K562 (cell line): ENCODE data around the gene PPP1R12C. TPM values are rescaled to one million over a fixed set of nuclear protein-coding genes. Genes with fewer than 3 reads are reported as not detected.

ENCODE experiments used
- BDP1 ChIP-seq: IDR thresholded peaks from 3 replicates; pipeline ENCODE4 v1.6.1; 2011; ENCODE audit not compliant: insufficient read length, insufficient read depth
- CBX3 ChIP-seq, 2 experiments: IDR thresholded peaks; 1 replicate in 1 of 2; 2 replicates in 1 of 2; pipeline ENCODE4 v1.6.1; 2012; ENCODE audit warnings: inconsistent platforms in 2 of 2, low read length in 2 of 2, borderline replicate concordance in 1 of 2, control low read depth in 1 of 2
- FOXO4 ChIP-seq: fragments of 450-650 bp; formaldehyde crosslinking; IDR thresholded peaks from 2 replicates; pipeline ENCODE4 v1.4.0; 2020; ENCODE audit warnings: mild to moderate bottlenecking, moderate library complexity
- GTF2B ChIP-seq: IDR thresholded peaks from 2 replicates; pipeline ENCODE4 v1.6.1; 2011; ENCODE audit not compliant: insufficient read length; ENCODE audit errors: extremely low read depth
- HLTF ChIP-seq: fragments of 450-650 bp; IDR thresholded peaks from 2 replicates; pipeline ENCODE4 v1.6.1; 2016
- KAT2B ChIP-seq: IDR thresholded peaks from one replicate; pipeline ENCODE4 v1.6.1; 2012; ENCODE audit warnings: low read depth, mild to moderate bottlenecking, control low read depth, inconsistent platforms, low read length, moderate library complexity
- KDM2B ChIP-seq: fragments of 250-450 bp; sonication (Bioruptor Pico); IDR thresholded peaks from 2 replicates; pipeline ENCODE4 v1.8.0; 2021; ENCODE audit warnings: mild to moderate bottlenecking, moderate library complexity
- PHF8 ChIP-seq: fragments of 200-600 bp; sonication (generic); IDR thresholded peaks from 2 replicates; pipeline ENCODE4 v1.6.1; 2012; ENCODE audit warnings: mixed run types, mild to moderate bottlenecking, inconsistent platforms, low read length, moderate library complexity, borderline replicate concordance
- PKNOX1 ChIP-seq: fragments of 450-650 bp; IDR thresholded peaks from 2 replicates; pipeline ENCODE4 v1.6.1; 2016
- SMAD4 ChIP-seq: fragments of 250-450 bp; sonication (Bioruptor Pico); conservative IDR thresholded peaks from 2 replicates; pipeline ENCODE4 v1.8.0; 2021; ENCODE audit warnings: inconsistent platforms, mild to moderate bottlenecking, moderate library complexity
- ZBTB11 ChIP-seq, 3 experiments: fragments of 200-800 bp in 1 of 3; fragments of 250-450 bp in 1 of 3; fragments of 450-650 bp in 1 of 3; sonication (Bioruptor Pico) in 1 of 3; sonication (Bioruptor generic) in 1 of 3; formaldehyde crosslinking in 1 of 3; IDR thresholded peaks; 2 replicates each; pipeline versions ENCODE4 v1.6.1 to v1.8.0; 2016 to 2022; ENCODE audit warnings: mild to moderate bottlenecking in 2 of 3, missing genetic modification characterization in 2 of 3, missing compliant biosample characterization in 1 of 3, moderate library complexity in 1 of 3
- ZNF143 ChIP-seq: sonication (generic); formaldehyde crosslinking; IDR thresholded peaks from 2 replicates; pipeline ENCODE4 v1.9.0; 2022; ENCODE audit warnings: mild to moderate bottlenecking, missing genetic modification reagents
- polyA plus RNA-seq, 8 experiments: library from polyadenylated mRNA; depleted of rRNA in 4 of 8; stranded (reverse) in 5 of 8; unstranded in 3 of 8; fragments of >200 nt; fragmentation: Nextera tagmentation in 2 of 8; fragmentation: Illumina TruSeq in 1 of 8; extraction: Ambion mirVana in 2 of 8; extraction: Trizol in 1 of 8; gene quantifications; 2 replicates each; pipeline versions ENCODE4 v1.2.1 to v1.2.3, GENCODE V29; 2011 to 2014; ENCODE audit warnings: inconsistent platforms in 1 of 8, missing spikeins in 1 of 8
- total RNA-seq, 7 experiments: library from RNA; depleted of rRNA in 6 of 7; stranded (reverse); fragments of >200 nt in 6 of 7; fragmentation: Illumina TruSeq in 2 of 7; extraction: Trizol in 2 of 7; gene quantifications; 2 replicates each; pipeline versions ENCODE4 v1.2.1 to v1.2.3, GENCODE V29; 2011 to 2021; ENCODE audit warnings: low replicate concordance in 1 of 7

Gene PPP1R12C
- total and polyA plus RNA-seq, 9 of the 15 experiments (the other 6 are each of a cell fraction or from before 2014, with no cell fraction given): 1.8 to 136 (median 33.7) TPM

- no peak for TF ChIP-seq PKNOX1
- TF ChIP-seq KAT2B: peak; percentile 91
- 0 out of 2 replicates have a peak, but pooled peaks have one; percentile 54 for TF ChIP-seq KDM2B
- peak; percentile 34; the same call in 1 of the 2 replicates for TF ChIP-seq PHF8
- TF ChIP-seq ZNF143 (CRISPR knock-in tag): peak; percentile 97
- peak in 1 of 3 experiments; percentile 67; a peak in 2 of 6 replicates for TF ChIP-seq ZBTB11 (CRISPR knock-in tag; IDR thresholded peaks at IDR 0.05)
- TF ChIP-seq FOXO4 (CRISPR knock-in tag): no peak
- peak; percentile 50; the same call in 1 of the 2 replicates for TF ChIP-seq HLTF
- peak; percentile 61; the same call in 1 of the 2 replicates for TF ChIP-seq SMAD4
- no peak for TF ChIP-seq GTF2B
- TF ChIP-seq CBX3 (IDR thresholded peaks at IDR 0.05; ENCODE audit: borderline replicate concordance in 1 of 2, low read length in 2 of 2): 0 out of 3 replicates have a peak, but pooled peaks of 1 of the 2 experiments have one; percentile 3
- no peak for TF ChIP-seq BDP1
- TF ChIP-seq, all 486 proteins: peak for 69
These were observed 48.6 kb upstream of the PPP1R12C start (continued) for GRCh38 chr19:55165952-55166529.
